Measurements from ENCODE around the gene PDE4B. TPM values are rescaled to one million over a fixed set of nuclear protein-coding genes. Genes with fewer than 3 reads are reported as not detected.
"Not testable (repeated sequence)": the region's sequence is repeated elsewhere in the genome, so short reads cannot be mapped to it uniquely, and the experiment has no call there.

Gene PDE4B
- polyA plus RNA-seq, 1 donor = 9.3 TPM

DNA sequence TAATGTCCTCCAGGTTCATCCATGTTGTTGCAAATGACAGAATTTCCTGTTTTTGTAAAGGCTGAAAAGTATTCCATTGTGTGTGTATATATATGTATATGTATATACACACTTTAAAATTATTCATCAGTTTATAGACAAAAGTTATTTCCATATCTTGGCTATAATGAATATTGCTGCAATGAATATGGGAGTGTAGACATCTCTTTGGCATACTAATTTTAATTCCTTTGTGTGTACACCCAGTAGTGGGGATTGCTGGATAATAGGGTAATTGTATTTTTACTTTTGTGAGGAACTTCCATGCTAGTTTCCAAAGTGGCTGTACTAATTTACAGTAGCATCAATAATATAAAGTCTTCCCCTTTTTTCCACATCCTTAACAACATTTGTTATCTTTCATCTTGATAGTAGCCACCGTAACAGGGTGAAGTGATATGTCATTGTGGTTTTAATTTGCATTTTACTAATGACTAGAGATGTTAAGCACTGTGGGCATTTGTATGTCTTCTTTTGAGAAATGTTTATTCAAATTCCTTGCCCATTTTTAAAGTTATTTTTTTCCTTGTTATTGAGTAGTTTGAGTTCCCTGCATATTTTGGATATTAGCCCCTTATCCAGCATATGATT lies 243.0 kb downstream of the PDE4B start:
- Histone ChIP-seq H3K27me3 (ENCODE audit: control insufficient read depth, insufficient read depth, low read length) (no peaks in the 10 kb centered on the region), H3K9me3 (ENCODE audit: control insufficient read depth, low read depth, low read length) (no peaks in the 10 kb centered on the region), H3K4me1 (ENCODE audit: control insufficient read depth, insufficient read depth, low read length) (no peaks in the 10 kb centered on the region), H3K36me3 (ENCODE audit: control insufficient read depth, insufficient read depth, low read length) (no peaks in the 10 kb centered on the region), H3K4me3 (ENCODE audit: low read length) (no peak overlapping the region), H3K27ac (ENCODE audit: low read length) (no peak overlapping the region)
- no peak for DNase-seq
- no CpG with 5 or more reads among the region's 1 CpG for WGBS (ENCODE audit: insufficient coverage, low lambda C conversion rate)

GRCh38 chr1:66041654-66042053 lies 249.0 kb downstream of the PDE4B start:
- H3K4me1 ChIP-seq (ENCODE audit: control insufficient read depth, insufficient read depth, low read length) = no peaks in the 10 kb centered on the region
- H3K27ac ChIP-seq (ENCODE audit: low read length) = no peak overlapping the region
- no CpG with 5 or more reads among the region's 1 CpG for WGBS (ENCODE audit: insufficient coverage, low lambda C conversion rate)
- no peaks in the 10 kb centered on the region for H3K9me3 ChIP-seq (ENCODE audit: control insufficient read depth, low read depth, low read length)
- H3K36me3 ChIP-seq (ENCODE audit: control insufficient read depth, insufficient read depth, low read length) = no peaks in the 10 kb centered on the region
- H3K27me3 ChIP-seq (ENCODE audit: control insufficient read depth, insufficient read depth, low read length) = no peaks in the 10 kb centered on the region
- DNase-seq = no peak
- no peak overlapping the region for H3K4me3 ChIP-seq (ENCODE audit: low read length)

- no peaks in the 10 kb centered on the region for H3K27me3 ChIP-seq (ENCODE audit: control insufficient read depth, insufficient read depth, low read length)
- H3K4me1 ChIP-seq (ENCODE audit: control insufficient read depth, insufficient read depth, low read length) = no peaks in the 10 kb centered on the region
- H3K27ac ChIP-seq (ENCODE audit: low read length) = no peak overlapping the region
- H3K36me3 ChIP-seq (ENCODE audit: control insufficient read depth, insufficient read depth, low read length) = no peaks in the 10 kb centered on the region
- DNase-seq = no peak
- no peaks in the 10 kb centered on the region for H3K9me3 ChIP-seq (ENCODE audit: control insufficient read depth, low read depth, low read length)
- no peak overlapping the region for H3K4me3 ChIP-seq (ENCODE audit: low read length)
- WGBS (ENCODE audit: insufficient coverage, low lambda C conversion rate) = no CpG with 5 or more reads among the region's 1 CpG
Measured at GRCh38 chr1:66043186-66043585, 250.5 kb downstream of the PDE4B start.

GRCh38 chr1:66044912-66045311 lies 252.2 kb downstream of the PDE4B start:
- WGBS (ENCODE audit: insufficient coverage, low lambda C conversion rate) = 11% methylated on average over 1 of the region's 1 CpG
- Histone ChIP-seq H3K4me1 (ENCODE audit: control insufficient read depth, insufficient read depth, low read length) (no peaks in the 10 kb centered on the region), H3K36me3 (ENCODE audit: control insufficient read depth, insufficient read depth, low read length) (no peaks in the 10 kb centered on the region), H3K4me3 (ENCODE audit: low read length) (no peak overlapping the region), H3K9me3 (ENCODE audit: control insufficient read depth, low read depth, low read length) (no peaks in the 10 kb centered on the region), H3K27me3 (ENCODE audit: control insufficient read depth, insufficient read depth, low read length) (no peaks in the 10 kb centered on the region), H3K27ac (ENCODE audit: low read length) (no peak overlapping the region)
- peak in 1 of 2 donors; percentile 15 for DNase-seq

DNA sequence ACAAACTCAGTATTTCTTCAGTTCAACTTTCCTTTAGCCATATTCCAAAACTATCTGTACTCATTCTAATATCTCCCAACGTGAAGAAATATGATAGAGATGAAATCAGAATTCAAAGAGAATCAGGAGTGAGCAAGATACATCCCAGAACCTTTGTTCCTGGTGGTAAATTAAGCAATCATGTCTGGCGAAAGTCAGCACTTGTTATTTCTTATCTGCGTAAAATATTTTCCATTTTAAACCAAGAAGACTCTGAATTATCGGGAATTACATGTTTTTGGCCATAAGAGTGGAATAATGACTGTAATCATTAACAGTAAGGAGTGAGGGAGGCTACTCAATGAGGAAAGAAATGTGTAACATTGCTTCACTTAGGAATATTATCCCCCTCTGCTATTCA lies 253.7 kb downstream of the PDE4B start:
- Histone ChIP-seq H3K4me3 (ENCODE audit: low read length) (no peak overlapping the region), H3K27me3 (ENCODE audit: control insufficient read depth, insufficient read depth, low read length) (no peaks in the 10 kb centered on the region), H3K4me1 (ENCODE audit: control insufficient read depth, insufficient read depth, low read length) (no peaks in the 10 kb centered on the region), H3K27ac (ENCODE audit: low read length) (no peak overlapping the region), H3K9me3 (ENCODE audit: control insufficient read depth, low read depth, low read length) (no peaks in the 10 kb centered on the region), H3K36me3 (ENCODE audit: control insufficient read depth, insufficient read depth, low read length) (no peaks in the 10 kb centered on the region)
- 72% methylated on average over 3 of the region's 4 CpGs for WGBS (ENCODE audit: insufficient coverage, low lambda C conversion rate)
- DNase-seq = peak in 1 of 2 donors; percentile 3

DNA sequence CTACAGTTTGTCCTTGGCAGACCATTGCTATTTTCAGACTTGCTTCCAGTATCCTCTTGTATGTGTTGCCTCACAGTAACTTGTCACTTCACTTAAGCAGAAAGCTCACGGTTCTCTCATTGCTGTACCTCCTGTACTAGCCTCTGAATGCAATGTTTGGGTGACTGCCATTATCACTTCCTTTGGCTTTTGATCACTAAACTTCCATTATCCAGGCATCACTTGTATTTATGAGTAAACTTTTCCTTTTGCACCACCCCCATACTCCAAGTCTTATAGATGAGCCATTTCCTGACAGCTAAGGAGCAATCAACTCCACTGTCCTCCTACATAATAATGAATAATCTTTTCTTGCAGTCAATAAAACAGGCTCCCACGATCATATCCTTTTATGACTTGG lies 255.3 kb downstream of the PDE4B start:
- H3K4me3 ChIP-seq (ENCODE audit: low read length) = no peak overlapping the region
- H3K9me3 ChIP-seq (ENCODE audit: control insufficient read depth, low read depth, low read length) = no peaks in the 10 kb centered on the region
- H3K36me3 ChIP-seq (ENCODE audit: control insufficient read depth, insufficient read depth, low read length) = no peaks in the 10 kb centered on the region
- no peaks in the 10 kb centered on the region for H3K27me3 ChIP-seq (ENCODE audit: control insufficient read depth, insufficient read depth, low read length)
- H3K4me1 ChIP-seq (ENCODE audit: control insufficient read depth, insufficient read depth, low read length) = no peaks in the 10 kb centered on the region
- no CpG with 5 or more reads among the region's 2 CpGs for WGBS (ENCODE audit: insufficient coverage, low lambda C conversion rate)
- H3K27ac ChIP-seq (ENCODE audit: low read length) = no peak overlapping the region
- no peak for DNase-seq

GRCh38 chr1:66050123-66050522 lies 257.4 kb downstream of the PDE4B start:
- Histone ChIP-seq H3K27me3 (ENCODE audit: control insufficient read depth, insufficient read depth, low read length) (no peaks in the 10 kb centered on the region), H3K27ac (ENCODE audit: low read length) (no peak overlapping the region), H3K9me3 (ENCODE audit: control insufficient read depth, low read depth, low read length) (no peaks in the 10 kb centered on the region), H3K36me3 (ENCODE audit: control insufficient read depth, insufficient read depth, low read length) (no peaks in the 10 kb centered on the region), H3K4me3 (ENCODE audit: low read length) (no peak overlapping the region), H3K4me1 (ENCODE audit: control insufficient read depth, insufficient read depth, low read length) (no peaks in the 10 kb centered on the region)
- no peak for DNase-seq
- no CpG with 5 or more reads among the region's 1 CpG for WGBS (ENCODE audit: insufficient coverage, low lambda C conversion rate)

DNA sequence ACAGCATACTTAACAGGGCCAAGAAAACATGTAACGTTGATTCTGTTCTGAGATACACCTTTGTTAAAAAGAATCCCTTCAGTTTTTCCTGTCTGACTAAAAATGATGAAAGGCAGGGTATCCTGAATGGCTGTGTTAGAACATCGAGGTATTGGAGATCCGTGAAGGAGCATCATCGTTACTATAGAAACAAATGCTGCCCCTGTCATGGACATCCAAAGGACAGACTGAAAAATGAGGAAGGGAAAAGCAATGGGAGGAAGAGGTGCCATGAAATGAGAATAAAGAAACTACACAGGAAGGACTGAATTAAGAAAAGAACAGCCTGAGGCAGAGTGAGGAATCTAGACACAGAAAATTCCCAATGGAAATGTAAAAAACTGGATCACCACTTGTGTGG lies 257.9 kb downstream of the PDE4B start:
- DNase-seq = no peak
- H3K4me3 ChIP-seq (ENCODE audit: low read length) = no peak overlapping the region
- no peaks in the 10 kb centered on the region for H3K36me3 ChIP-seq (ENCODE audit: control insufficient read depth, insufficient read depth, low read length)
- no peaks in the 10 kb centered on the region for H3K4me1 ChIP-seq (ENCODE audit: control insufficient read depth, insufficient read depth, low read length)
- WGBS (ENCODE audit: insufficient coverage, low lambda C conversion rate) = 100% methylated on average over 1 of the region's 4 CpGs
- H3K27me3 ChIP-seq (ENCODE audit: control insufficient read depth, insufficient read depth, low read length) = no peaks in the 10 kb centered on the region
- no peaks in the 10 kb centered on the region for H3K9me3 ChIP-seq (ENCODE audit: control insufficient read depth, low read depth, low read length)
- H3K27ac ChIP-seq (ENCODE audit: low read length) = no peak overlapping the region

- no peak for DNase-seq
- no peaks in the 10 kb centered on the region for H3K27me3 ChIP-seq (ENCODE audit: control insufficient read depth, insufficient read depth, low read length)
- no peaks in the 10 kb centered on the region for H3K36me3 ChIP-seq (ENCODE audit: control insufficient read depth, insufficient read depth, low read length)
- no peaks in the 10 kb centered on the region for H3K4me1 ChIP-seq (ENCODE audit: control insufficient read depth, insufficient read depth, low read length)
- 33% methylated on average over 1 of the region's 3 CpGs for WGBS (ENCODE audit: insufficient coverage, low lambda C conversion rate)
- H3K9me3 ChIP-seq (ENCODE audit: control insufficient read depth, low read depth, low read length) = no peaks in the 10 kb centered on the region
- no peak overlapping the region for H3K4me3 ChIP-seq (ENCODE audit: low read length)
- H3K27ac ChIP-seq (ENCODE audit: low read length) = no peak overlapping the region
Measured at GRCh38 chr1:66055092-66055491, 262.4 kb downstream of the PDE4B start.

GRCh38 chr1:66057448-66057847 lies 264.8 kb downstream of the PDE4B start:
- H3K36me3 ChIP-seq (ENCODE audit: control insufficient read depth, insufficient read depth, low read length); H3K27me3 ChIP-seq (ENCODE audit: control insufficient read depth, insufficient read depth, low read length); H3K4me3 ChIP-seq (ENCODE audit: low read length); DNase-seq; H3K9me3 ChIP-seq (ENCODE audit: control insufficient read depth, low read depth, low read length); H3K27ac ChIP-seq (ENCODE audit: low read length); H3K4me1 ChIP-seq (ENCODE audit: control insufficient read depth, insufficient read depth, low read length): not testable (repeated sequence)
- 100% methylated on average over 1 of the region's 3 CpGs for WGBS (ENCODE audit: insufficient coverage, low lambda C conversion rate)

- Histone ChIP-seq H3K27me3 (ENCODE audit: control insufficient read depth, insufficient read depth, low read length) (no peaks in the 10 kb centered on the region), H3K4me1 (ENCODE audit: control insufficient read depth, insufficient read depth, low read length) (no peaks in the 10 kb centered on the region), H3K9me3 (ENCODE audit: control insufficient read depth, low read depth, low read length) (no peaks in the 10 kb centered on the region), H3K27ac (ENCODE audit: low read length) (no peak overlapping the region), H3K4me3 (ENCODE audit: low read length) (no peak overlapping the region), H3K36me3 (ENCODE audit: control insufficient read depth, insufficient read depth, low read length) (no peaks in the 10 kb centered on the region)
- DNase-seq = no peak
- WGBS (ENCODE audit: insufficient coverage, low lambda C conversion rate) = no CpG with 5 or more reads among the region's 2 CpGs
Measured at GRCh38 chr1:66058558-66058957, 265.9 kb downstream of the PDE4B start.
